ENCODE results near the gene VAT1L. TPM values are rescaled to one million over a fixed set of nuclear protein-coding genes. Genes with fewer than 3 reads are reported as not detected.
"Not testable (repeated sequence)": the region's sequence is repeated elsewhere in the genome, so short reads cannot be mapped to it uniquely, and the experiment has no call there.

VAT1L gene
- total and polyA plus RNA-seq, 2 donors (not counting 1 experiment from before 2014, with no cell fraction given), result 17.9 to 86.9 TPM

DNA sequence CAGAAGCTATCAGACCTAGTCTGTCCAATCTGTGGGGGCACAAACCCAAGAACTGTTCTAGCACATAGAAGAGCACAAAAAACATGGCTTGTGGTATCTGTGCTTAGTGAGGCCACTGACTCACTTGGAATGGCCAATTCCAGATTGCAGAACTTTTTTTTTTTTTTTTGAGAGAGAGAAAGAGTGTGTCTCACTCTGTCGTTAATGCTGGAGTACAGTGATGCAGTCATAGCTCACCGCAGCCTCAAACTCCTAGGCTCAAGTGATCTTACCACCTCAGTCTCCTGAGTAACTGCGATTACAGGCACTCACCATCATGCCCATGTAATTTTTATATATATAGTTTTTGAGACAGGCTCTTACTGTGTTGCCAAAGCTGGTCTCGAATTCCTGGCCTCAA lies 156.8 kb downstream of the VAT1L start:
- TF ChIP-seq EZH2 (IDR thresholded peaks at IDR 0.05; ENCODE audit: low read length, missing control alignments), result no peak
- TF ChIP-seq, protein P1, sequence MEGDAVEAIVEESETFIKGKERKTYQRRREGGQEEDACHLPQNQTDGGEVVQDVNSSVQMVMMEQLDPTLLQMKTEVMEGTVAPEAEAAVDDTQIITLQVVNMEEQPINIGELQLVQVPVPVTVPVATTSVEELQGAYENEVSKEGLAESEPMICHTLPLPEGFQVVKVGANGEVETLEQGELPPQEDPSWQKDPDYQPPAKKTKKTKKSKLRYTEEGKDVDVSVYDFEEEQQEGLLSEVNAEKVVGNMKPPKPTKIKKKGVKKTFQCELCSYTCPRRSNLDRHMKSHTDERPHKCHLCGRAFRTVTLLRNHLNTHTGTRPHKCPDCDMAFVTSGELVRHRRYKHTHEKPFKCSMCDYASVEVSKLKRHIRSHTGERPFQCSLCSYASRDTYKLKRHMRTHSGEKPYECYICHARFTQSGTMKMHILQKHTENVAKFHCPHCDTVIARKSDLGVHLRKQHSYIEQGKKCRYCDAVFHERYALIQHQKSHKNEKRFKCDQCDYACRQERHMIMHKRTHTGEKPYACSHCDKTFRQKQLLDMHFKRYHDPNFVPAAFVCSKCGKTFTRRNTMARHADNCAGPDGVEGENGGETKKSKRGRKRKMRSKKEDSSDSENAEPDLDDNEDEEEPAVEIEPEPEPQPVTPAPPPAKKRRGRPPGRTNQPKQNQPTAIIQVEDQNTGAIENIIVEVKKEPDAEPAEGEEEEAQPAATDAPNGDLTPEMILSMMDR (conservative IDR thresholded peaks at IDR 0.05 in 1 of 2, IDR thresholded peaks at IDR 0.05 in 1 of 2; ENCODE audit: low read depth in 1 of 2, low read length in 2 of 2), result no peak
- Histone ChIP-seq H4K20me1 (ENCODE audit: control insufficient read depth, extremely low read depth, insufficient read depth, low read length) (no peaks in the 10 kb centered on the region), H3K27me3 (ENCODE audit: control insufficient read depth, insufficient read depth, low read length) (no peaks in the 10 kb centered on the region), H3K4me3 (replicated peaks in 1 of 4; ENCODE audit: control extremely low read depth in 1 of 4, insufficient read depth in 1 of 4, low read depth in 3 of 4, low read length in 4 of 4) (no peak overlapping the region), H3K27ac (ENCODE audit: insufficient read depth, low read length) (no peak overlapping the region), H3K4me2 (ENCODE audit: extremely low read depth, insufficient read depth, low read length) (no peak overlapping the region), H3K9me3 (ENCODE audit: control insufficient read depth, insufficient read depth, low read depth, low read length) (no peaks in the 10 kb centered on the region), H2AFZ (ENCODE audit: low read length) (no peak overlapping the region), H3K36me3 (ENCODE audit: control insufficient read depth, insufficient read depth, low read length) (no peaks in the 10 kb centered on the region), H3K4me1 (ENCODE audit: control insufficient read depth, extremely low read depth, insufficient read depth, low read length) (no peaks in the 10 kb centered on the region), H3K9ac (ENCODE audit: insufficient read depth, low read length) (no peak overlapping the region), H3K79me2 (ENCODE audit: control insufficient read depth, insufficient read depth, low read length) (no peaks in the 10 kb centered on the region)
- peak in 1 of 2 donors; percentile 82 for DNase-seq (ENCODE audit: low read depth in 2 of 2)

DNA sequence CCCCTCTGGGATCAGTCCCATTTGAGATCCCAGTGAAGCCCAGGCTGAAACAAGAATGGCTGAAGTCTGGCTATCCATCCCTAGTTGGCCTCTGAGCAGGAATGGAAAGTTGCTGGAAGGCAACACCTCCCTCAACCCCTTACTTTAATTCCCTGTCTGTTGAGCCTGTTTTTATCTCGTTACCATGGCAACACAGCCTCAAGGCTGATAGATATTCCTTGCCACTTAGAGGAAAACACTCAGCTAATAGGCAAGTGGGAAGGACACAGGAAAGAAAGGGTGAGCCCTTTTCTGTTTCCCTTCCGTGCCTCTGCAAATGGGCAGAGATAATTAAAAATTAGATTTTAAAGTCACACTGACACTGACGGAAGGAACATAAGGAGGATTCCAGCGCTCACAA lies 158.5 kb downstream of the VAT1L start:
- Histone ChIP-seq H3K79me2 (ENCODE audit: control insufficient read depth, insufficient read depth, low read length) (no peaks in the 10 kb centered on the region), H3K4me1 (ENCODE audit: control insufficient read depth, extremely low read depth, insufficient read depth, low read length) (no peaks in the 10 kb centered on the region), H4K20me1 (ENCODE audit: control insufficient read depth, extremely low read depth, insufficient read depth, low read length) (no peaks in the 10 kb centered on the region), H3K4me2 (ENCODE audit: extremely low read depth, insufficient read depth, low read length) (no peak overlapping the region), H2AFZ (ENCODE audit: low read length) (no peak overlapping the region), H3K9ac (ENCODE audit: insufficient read depth, low read length) (no peak overlapping the region), H3K9me3 (ENCODE audit: control insufficient read depth, insufficient read depth, low read depth, low read length) (no peaks in the 10 kb centered on the region), H3K36me3 (ENCODE audit: control insufficient read depth, insufficient read depth, low read length) (no peaks in the 10 kb centered on the region), H3K4me3 (replicated peaks in 1 of 4; ENCODE audit: control extremely low read depth in 1 of 4, insufficient read depth in 1 of 4, low read depth in 3 of 4, low read length in 4 of 4) (no peak overlapping the region), H3K27me3 (ENCODE audit: control insufficient read depth, insufficient read depth, low read length) (no peaks in the 10 kb centered on the region), H3K27ac (ENCODE audit: insufficient read depth, low read length) (no peak overlapping the region)
- peak in 1 of 2 donors; percentile 41 for DNase-seq (ENCODE audit: low read depth in 2 of 2)
- TF ChIP-seq EZH2 (IDR thresholded peaks at IDR 0.05; ENCODE audit: low read length, missing control alignments), result no peak
- TF ChIP-seq, protein P1 (conservative IDR thresholded peaks at IDR 0.05 in 1 of 2, IDR thresholded peaks at IDR 0.05 in 1 of 2; ENCODE audit: low read depth in 1 of 2, low read length in 2 of 2), result no peak

DNA sequence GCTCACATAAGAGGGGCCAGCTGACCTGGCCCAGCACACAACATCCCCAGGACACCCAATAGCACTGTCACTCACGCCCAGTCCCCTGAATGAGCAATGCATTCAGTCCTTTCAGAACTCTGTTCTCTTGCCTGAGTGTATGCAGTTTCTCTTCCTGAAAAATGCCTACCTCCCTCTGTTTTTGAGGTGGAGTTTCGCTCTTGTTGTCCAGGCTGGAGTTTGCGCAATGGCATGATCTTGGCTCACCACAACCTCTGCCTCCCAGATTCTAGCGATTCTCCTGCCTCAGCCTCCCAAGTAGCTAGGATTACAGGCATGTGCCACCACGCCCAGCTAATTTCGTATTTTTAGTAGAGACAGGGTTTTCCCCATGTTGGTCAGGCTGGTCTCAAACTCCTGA lies 159.2 kb downstream of the VAT1L start:
- H3K9me3 ChIP-seq (ENCODE audit: control insufficient read depth, insufficient read depth, low read depth, low read length); H3K9ac ChIP-seq (ENCODE audit: insufficient read depth, low read length); H3K4me2 ChIP-seq (ENCODE audit: extremely low read depth, insufficient read depth, low read length); H3K36me3 ChIP-seq (ENCODE audit: control insufficient read depth, insufficient read depth, low read length); H2AFZ ChIP-seq (ENCODE audit: low read length); H3K4me1 ChIP-seq (ENCODE audit: control insufficient read depth, extremely low read depth, insufficient read depth, low read length); H3K27me3 ChIP-seq (ENCODE audit: control insufficient read depth, insufficient read depth, low read length); H3K79me2 ChIP-seq (ENCODE audit: control insufficient read depth, insufficient read depth, low read length); H3K4me3 ChIP-seq (replicated peaks in 1 of 4; ENCODE audit: control extremely low read depth in 1 of 4, insufficient read depth in 1 of 4, low read depth in 3 of 4, low read length in 4 of 4); DNase-seq (ENCODE audit: low read depth in 2 of 2); H3K27ac ChIP-seq (ENCODE audit: insufficient read depth, low read length); H4K20me1 ChIP-seq (ENCODE audit: control insufficient read depth, extremely low read depth, insufficient read depth, low read length): not testable (repeated sequence)
